GM23248 (cell line): Measurements from ENCODE around the gene BMP2.

ENCODE experiments used
- EZH2 ChIP-seq: fragments of 200-600 bp; sonication (generic); IDR thresholded peaks from 2 replicates; pipeline ENCODE4 v1.6.1; 2018; ENCODE audit warnings: antibody characterized with exemption, mild to moderate bottlenecking; ENCODE audit not compliant: insufficient read depth, poor library complexity, severe bottlenecking
- EZH2phosphoT487 ChIP-seq: fragments of 200-600 bp; sonication (generic); IDR thresholded peaks from 2 replicates; pipeline ENCODE4 v1.6.1; 2018; ENCODE audit warnings: antibody characterized with exemption, moderate library complexity, mild to moderate bottlenecking, low read depth; ENCODE audit not compliant: insufficient read depth

DNA sequence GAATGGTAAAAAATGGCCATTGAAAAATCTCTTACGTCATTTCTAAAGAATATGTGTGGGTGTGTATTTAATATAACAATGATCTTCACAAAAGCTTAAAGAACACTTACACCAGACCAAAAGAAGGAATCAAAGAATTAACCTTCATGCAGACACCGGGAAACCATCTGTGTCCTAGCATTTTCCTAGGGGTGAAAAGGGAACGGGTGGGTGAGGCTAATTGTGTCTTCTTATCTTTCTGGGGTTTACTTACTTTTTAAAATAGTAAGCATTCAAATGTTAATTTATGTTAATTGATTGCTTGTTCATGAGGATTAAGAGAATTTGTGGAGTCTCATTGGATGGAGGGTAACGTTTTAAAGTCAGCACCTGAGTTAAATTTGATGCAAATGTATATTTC, 47.5 kb downstream of the BMP2 start:
- TF ChIP-seq EZH2 (no peak), EZH2phosphoT487 (no peak)
